GM12878 (cell line): Measurements from ENCODE around the gene SLC26A8. TPM values are rescaled to one million over a fixed set of nuclear protein-coding genes. Genes with fewer than 3 reads are reported as not detected.

ENCODE experiments used
- ATAC-seq: fragments of 200-7000 bp; cut with Tn5 transposase; 3 replicates; pipeline ENCODE4 v1.9.1; 2020; ENCODE audit warnings: mild to moderate bottlenecking, moderate library complexity
- BruUV-seq: library from RNA; stranded (reverse); fragments of 400-500 nt; replicated peaks from 2 replicates; lab custom pipeline; 2021; lab: Mats Ljungman, UMichigan
- CTCF ChIA-PET: fragments of 300-600 bp; sonication (Branson Sonifier 250); formaldehyde crosslinking; extraction: SDS; loops from one replicate; lab custom pipeline; 2021; ENCODE audit warnings: inconsistent platforms; lab: Yijun Ruan, JAX
- POLR2A ChIA-PET: fragments of 350-600 bp; formaldehyde crosslinking; extraction: SDS; loops from one replicate; lab custom pipeline; 2021; ENCODE audit warnings: inconsistent platforms; lab: Charles Lee
- RAD21 ChIA-PET: fragments of 300-600 bp; sonication (Branson Sonifier 250); formaldehyde crosslinking; loops from one replicate; lab custom pipeline; 2023; ENCODE audit warnings: antibody characterized with exemption; ENCODE audit not compliant: unreplicated experiment; lab: Charles Lee
- SMC1A ChIA-PET: fragments of 300-600 bp; sonication (Branson Sonifier 250); formaldehyde crosslinking; loops from one replicate; lab custom pipeline; 2023; ENCODE audit not compliant: unreplicated experiment, uncharacterized antibody; lab: Charles Lee
- DNase-seq: peaks from one replicate; pipeline ENCODE4 v3.0.0-alpha.2; 2011; ENCODE audit warnings: low read depth, low spot score
- FAIRE-seq: peaks from 3 replicates; lab custom pipeline; 2011; peaks lifted over from hg19 to GRCh38; lab: Jason Lieb, UNC
- H2AFZ ChIP-seq: 2 replicates; pipeline ENCODE4 v1.6.0; 2011; ENCODE audit warnings: low read depth, low read length, control low read depth; ENCODE audit not compliant: control insufficient read depth
- H3K27ac ChIP-seq: 2 replicates; pipeline ENCODE4 v1.5.1; 2011; ENCODE audit warnings: control low read depth; ENCODE audit not compliant: control insufficient read depth, insufficient read depth
- H3K27me3 ChIP-seq, 2 experiments: replicated peaks in 1 of 2; 2 replicates each; pipeline versions ENCODE4 v1.6.0 to v1.6.1; 2011; ENCODE audit warnings: low read length in 1 of 2; ENCODE audit not compliant: control insufficient read depth in 2 of 2, insufficient read depth in 2 of 2
- H3K36me3 ChIP-seq, 2 experiments: 2 replicates each; pipeline ENCODE4 v1.5.1; 2011; ENCODE audit warnings: low read length in 1 of 2; ENCODE audit not compliant: control insufficient read depth in 2 of 2, insufficient read depth in 2 of 2
- H3K4me1 ChIP-seq: 2 replicates; pipeline ENCODE4 v1.6.1; 2011; ENCODE audit warnings: mild to moderate bottlenecking, low read length, moderate library complexity, mixed read lengths; ENCODE audit not compliant: control insufficient read depth, insufficient read depth
- H3K4me2 ChIP-seq: 2 replicates; pipeline ENCODE4 v1.6.0; 2011; ENCODE audit warnings: control low read depth; ENCODE audit not compliant: control insufficient read depth, insufficient read depth
- H3K4me3 ChIP-seq: fragments of 200-600 bp; sonication (generic); 2 replicates; pipeline ENCODE4 v1.5.1; 2016
- H3K79me2 ChIP-seq: 2 replicates; pipeline ENCODE4 v1.6.0; 2011; ENCODE audit warnings: low read length; ENCODE audit not compliant: control insufficient read depth, insufficient read depth
- H3K9ac ChIP-seq: 2 replicates; pipeline ENCODE4 v1.8.0; 2011; ENCODE audit warnings: low read length, control low read depth, mixed read lengths; ENCODE audit not compliant: control insufficient read depth, insufficient read depth
- H3K9me3 ChIP-seq: replicated peaks from 3 replicates; pipeline ENCODE4 v1.5.1; 2011; ENCODE audit warnings: mild to moderate bottlenecking, low read length; ENCODE audit not compliant: control insufficient read depth, insufficient read depth
- H4K20me1 ChIP-seq: 2 replicates; pipeline ENCODE4 v1.6.0; 2011; ENCODE audit not compliant: control insufficient read depth, insufficient read depth
- CHD4 ChIP-seq: fragments of 200-600 bp; sonication (generic); IDR thresholded peaks from 2 replicates; pipeline ENCODE4 v1.6.1; 2016; ENCODE audit warnings: mild to moderate bottlenecking
- HCFC1 ChIP-seq: fragments of 150-350 bp; IDR thresholded peaks from 2 replicates; pipeline ENCODE4 v1.6.1; 2014; ENCODE audit warnings: low read length
- MYC ChIP-seq: IDR thresholded peaks from 2 replicates; pipeline ENCODE4 v1.6.1; 2011; ENCODE audit warnings: mild to moderate bottlenecking, low read length, moderate library complexity, inconsistent platforms; ENCODE audit not compliant: insufficient read depth, insufficient replicate concordance, insufficient read length, severe bottlenecking
- NRF1 ChIP-seq: conservative IDR thresholded peaks from 2 replicates; pipeline ENCODE4 v1.6.1; 2011; ENCODE audit warnings: mild to moderate bottlenecking, low read depth, low read length, improper control_type of control experiment
- SMARCA5 ChIP-seq: fragments of 450-650 bp; IDR thresholded peaks from 2 replicates; pipeline ENCODE4 v1.6.1; 2017; ENCODE audit warnings: mild to moderate bottlenecking
- SUPT20H ChIP-seq: IDR thresholded peaks from 2 replicates; pipeline ENCODE4 v1.6.1; 2011; ENCODE audit warnings: low read depth, mild to moderate bottlenecking, low read length, moderate library complexity, borderline replicate concordance; ENCODE audit not compliant: control insufficient read depth
- TARDBP ChIP-seq: IDR thresholded peaks from 2 replicates; pipeline ENCODE4 v1.6.1; 2016; ENCODE audit warnings: borderline replicate concordance
- ZBED1 ChIP-seq: IDR thresholded peaks from 2 replicates; pipeline ENCODE4 v1.6.1; 2016; ENCODE audit warnings: borderline replicate concordance
- ZNF622 ChIP-seq: fragments of 450-650 bp; IDR thresholded peaks from 2 replicates; pipeline ENCODE4 v1.6.1; 2017; ENCODE audit warnings: mild to moderate bottlenecking, inconsistent platforms
- ZSCAN29 ChIP-seq: fragments of 450-650 bp; IDR thresholded peaks from 2 replicates; pipeline ENCODE4 v1.6.1; 2017; ENCODE audit warnings: mild to moderate bottlenecking, moderate library complexity
- ZZZ3 ChIP-seq: IDR thresholded peaks from 2 replicates; pipeline ENCODE4 v1.6.1; 2011; ENCODE audit warnings: low read depth; ENCODE audit not compliant: control insufficient read depth, insufficient read length
- WGBS: methylation state at CpG from one replicate; pipeline ENCODE4 v1.1.6; 2016; ENCODE audit warnings: low lambda C conversion rate; ENCODE audit not compliant: insufficient replicate concordance, insufficient coverage; ENCODE audit errors: missing lambda C conversion rate; 5-methylcytosine and 5-hydroxymethylcytosine counted together
- in situ Hi-C: fragments of 300-500 bp; cut with MboI; formaldehyde crosslinking; loops from 9 replicates; pipeline ENCODE4 v1.14.3; 2018; ENCODE audit warnings: mixed read lengths
- intact Hi-C: fragments of 100-400 bp; cut with micrococcal nuclease; formaldehyde crosslinking; loops from one replicate; pipeline ENCODE4 v1.14.2; 2022; ENCODE audit not compliant: unreplicated experiment
- polyA plus RNA-seq, 11 experiments: library from polyadenylated mRNA; depleted of rRNA in 4 of 11; unstranded in 6 of 11; stranded (reverse) in 5 of 11; fragments of >200 nt; fragmentation: Nextera tagmentation in 4 of 11; fragmentation: Illumina TruSeq in 1 of 11; extraction: Ambion mirVana in 4 of 11; extraction: Trizol in 1 of 11; gene quantifications; 1 replicate in 1 of 11; 2 replicates in 10 of 11; pipeline versions ENCODE4 v1.2.1 to v1.2.3, GENCODE V29; 2011 to 2016; ENCODE audit warnings: inconsistent platforms in 2 of 11, missing spikeins in 2 of 11, low read depth in 1 of 11
- total RNA-seq, 4 experiments: library from RNA; depleted of rRNA in 3 of 4; stranded (reverse); fragments of >200 nt in 3 of 4; fragmentation: Illumina TruSeq in 1 of 4; extraction: Trizol in 1 of 4; gene quantifications; 2 replicates each; pipeline versions ENCODE4 v1.2.1 to v1.2.3, GENCODE V29; 2013 to 2021
- TF ChIP-seq, protein P1 (sequence below): fragments of 450-650 bp; IDR thresholded peaks from 2 replicates; pipeline ENCODE4 v1.6.1; 2016; ENCODE audit warnings: mild to moderate bottlenecking
- TF ChIP-seq, protein P2 (sequence below): fragments of 450-650 bp; IDR thresholded peaks from 2 replicates; pipeline ENCODE4 v1.6.1; 2018; ENCODE audit warnings: borderline replicate concordance, mild to moderate bottlenecking; ENCODE audit not compliant: partially characterized antibody

SLC26A8 gene
- total and polyA plus RNA-seq, 10 of the 15 experiments (the other 5 are each of a cell fraction or from before 2014, with no cell fraction given), result 0.09 to 0.95 (median 0.27) TPM; not detected in 2

DNA sequence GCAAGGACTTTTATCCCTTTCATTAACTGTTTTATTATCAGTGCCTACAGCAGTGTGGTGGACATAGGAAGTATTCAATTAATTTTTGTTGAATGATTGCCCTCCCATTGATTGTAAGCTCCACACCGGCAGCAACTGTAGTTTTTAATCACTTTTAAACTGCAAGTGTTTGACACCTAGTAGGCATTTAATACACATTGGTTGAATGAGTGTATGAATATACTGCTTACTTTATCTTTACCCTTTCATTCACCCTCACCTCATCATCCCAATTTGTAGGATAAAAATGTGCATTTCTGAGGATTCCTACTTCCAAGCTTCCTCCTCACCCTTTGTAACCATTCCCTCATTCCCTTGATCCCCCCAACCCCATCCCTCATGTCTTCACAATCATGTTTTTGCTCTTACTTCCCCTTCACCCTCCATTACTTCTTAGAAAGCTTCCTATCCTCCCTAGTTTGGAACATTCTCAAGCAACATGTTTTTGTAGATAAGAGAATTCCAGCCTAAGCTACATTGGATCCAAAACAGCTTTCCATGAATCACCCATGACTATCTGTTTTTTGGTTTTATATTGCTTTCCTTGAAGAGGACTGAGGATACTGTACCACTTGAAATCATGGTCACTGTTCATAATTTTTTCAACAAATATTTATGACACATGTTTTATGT is 955 bp upstream of the SLC26A8 start:
- RAD21 ChIA-PET, result interaction anchor here (6.8 kb wide), 1 partner anchor 68 kb away, joined by 140 read pairs; no protein-coding TSS in a partner anchor
- Histone ChIP-seq H3K27me3 (no peaks in the 10 kb centered on the region; a peak in 1 of 4 replicates), H2AFZ (no peak overlapping the region), H3K4me1 (no peaks in the 10 kb centered on the region; the same call in 1 of the 2 replicates), H3K4me3 (no peak overlapping the region), H3K4me2 (no peak overlapping the region), H3K36me3 (no peaks in the 10 kb centered on the region), H4K20me1 (no peaks in the 10 kb centered on the region), H3K27ac (no peak overlapping the region), H3K9me3 (no peaks in the 10 kb centered on the region), H3K9ac (no peak overlapping the region), H3K79me2 (peaks cover 29% of the 10 kb centered on the region)
- TF ChIP-seq SUPT20H, result no peak
- no peak for TF ChIP-seq ZZZ3
- TF ChIP-seq, protein P1, sequence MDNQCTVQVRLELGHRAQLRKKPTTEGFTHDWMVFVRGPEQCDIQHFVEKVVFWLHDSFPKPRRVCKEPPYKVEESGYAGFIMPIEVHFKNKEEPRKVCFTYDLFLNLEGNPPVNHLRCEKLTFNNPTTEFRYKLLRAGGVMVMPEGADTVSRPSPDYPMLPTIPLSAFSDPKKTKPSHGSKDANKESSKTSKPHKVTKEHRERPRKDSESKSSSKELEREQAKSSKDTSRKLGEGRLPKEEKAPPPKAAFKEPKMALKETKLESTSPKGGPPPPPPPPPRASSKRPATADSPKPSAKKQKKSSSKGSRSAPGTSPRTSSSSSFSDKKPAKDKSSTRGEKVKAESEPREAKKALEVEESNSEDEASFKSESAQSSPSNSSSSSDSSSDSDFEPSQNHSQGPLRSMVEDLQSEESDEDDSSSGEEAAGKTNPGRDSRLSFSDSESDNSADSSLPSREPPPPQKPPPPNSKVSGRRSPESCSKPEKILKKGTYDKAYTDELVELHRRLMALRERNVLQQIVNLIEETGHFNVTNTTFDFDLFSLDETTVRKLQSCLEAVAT, result no peak
- no peak for TF ChIP-seq ZNF622
- no peak for TF ChIP-seq SMARCA5
- no peak for TF ChIP-seq ZBED1
- TF ChIP-seq CHD4, result no peak
- TF ChIP-seq TARDBP, result no peak
- TF ChIP-seq NRF1, result no peak
- TF ChIP-seq, protein P2, sequence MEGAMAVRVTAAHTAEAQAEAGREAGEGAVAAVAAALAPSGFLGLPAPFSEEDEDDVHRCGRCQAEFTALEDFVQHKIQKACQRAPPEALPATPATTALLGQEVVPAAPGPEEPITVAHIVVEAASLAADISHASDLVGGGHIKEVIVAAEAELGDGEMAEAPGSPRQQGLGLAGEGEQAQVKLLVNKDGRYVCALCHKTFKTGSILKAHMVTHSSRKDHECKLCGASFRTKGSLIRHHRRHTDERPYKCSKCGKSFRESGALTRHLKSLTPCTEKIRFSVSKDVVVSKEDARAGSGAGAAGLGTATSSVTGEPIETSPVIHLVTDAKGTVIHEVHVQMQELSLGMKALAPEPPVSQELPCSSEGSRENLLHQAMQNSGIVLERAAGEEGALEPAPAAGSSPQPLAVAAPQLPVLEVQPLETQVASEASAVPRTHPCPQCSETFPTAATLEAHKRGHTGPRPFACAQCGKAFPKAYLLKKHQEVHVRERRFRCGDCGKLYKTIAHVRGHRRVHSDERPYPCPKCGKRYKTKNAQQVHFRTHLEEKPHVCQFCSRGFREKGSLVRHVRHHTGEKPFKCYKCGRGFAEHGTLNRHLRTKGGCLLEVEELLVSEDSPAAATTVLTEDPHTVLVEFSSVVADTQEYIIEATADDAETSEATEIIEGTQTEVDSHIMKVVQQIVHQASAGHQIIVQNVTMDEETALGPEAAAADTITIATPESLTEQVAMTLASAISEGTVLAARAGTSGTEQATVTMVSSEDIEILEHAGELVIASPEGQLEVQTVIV, result no peak
- no peak for TF ChIP-seq ZSCAN29
- no peak for TF ChIP-seq MYC
- TF ChIP-seq HCFC1, result no peak
- in situ Hi-C loops, result loop anchor here (5.0 kb wide), 1 partner anchor 72 kb away; no protein-coding TSS in a partner anchor
- no peak for FAIRE-seq
- no TSS peak for BruUV-seq
- no peak for DNase-seq
- SMC1A ChIA-PET, result interaction anchor here (0.7 to 6.8 kb wide), 5 partner anchors 11 to 170 kb away, joined by 3 to 167 read pairs (median 5); no protein-coding TSS in a partner anchor
- CTCF ChIA-PET, result interaction anchor here (0.6 to 6.6 kb wide), 9 partner anchors 8 to 533 kb away, joined by 3 to 165 read pairs (median 3); no protein-coding TSS in a partner anchor
- intact Hi-C loops, result loop anchor here (5.0 kb wide), 1 partner anchor 277 kb away; no protein-coding TSS in a partner anchor
- ATAC-seq, result no peak
- 14% methylated on average over 1 of the region's 1 CpG for WGBS
- POLR2A ChIA-PET, result interaction anchor here (0.5 kb wide), 1 partner anchor 460 kb away, joined by 3 read pairs; no protein-coding TSS in a partner anchor
